SJSA1 (cell line): ENCODE measurements around the gene OMA1. TPM values are rescaled to one million over a fixed set of nuclear protein-coding genes. Genes with fewer than 3 reads are reported as not detected.
A peak's percentile ranks its signal among the peaks of the same experiment; 100 is the strongest.
"Not testable (repeated sequence)": the region's sequence is repeated elsewhere in the genome, so short reads cannot be mapped to it uniquely, and the experiment has no call there.

ENCODE experiments used
- DNase-seq, 2 experiments: peaks; one replicate each; pipeline ENCODE4 v3.0.0-alpha.2; 2015 to 2020; ENCODE audit warnings: low spot score in 2 of 2, low read depth in 1 of 2
- H3K27ac ChIP-seq: fragments of 250-450 bp; sonication (Bioruptor Pico); 2 replicates; pipeline ENCODE4 v1.5.1; 2020; ENCODE audit warnings: mild to moderate bottlenecking, moderate library complexity
- H3K27me3 ChIP-seq: fragments of 250-450 bp; sonication (Bioruptor Pico); replicated peaks from 2 replicates; pipeline ENCODE4 v1.5.1; 2020; ENCODE audit warnings: mild to moderate bottlenecking, moderate library complexity
- H3K36me3 ChIP-seq: fragments of 250-450 bp; sonication (Bioruptor Pico); 2 replicates; pipeline ENCODE4 v1.5.1; 2020; ENCODE audit warnings: mild to moderate bottlenecking
- H3K4me1 ChIP-seq: fragments of 250-450 bp; sonication (Bioruptor Pico); replicated peaks from 2 replicates; pipeline ENCODE4 v1.6.1; 2021; ENCODE audit warnings: mild to moderate bottlenecking
- H3K4me3 ChIP-seq: fragments of 250-450 bp; sonication (Bioruptor Pico); 2 replicates; pipeline ENCODE4 v1.5.1; 2020; ENCODE audit warnings: mild to moderate bottlenecking
- H3K9me3 ChIP-seq: fragments of 250-450 bp; sonication (Bioruptor Pico); replicated peaks from 2 replicates; pipeline ENCODE4 v1.5.1; 2020; ENCODE audit warnings: mild to moderate bottlenecking
- total RNA-seq: library from RNA; depleted of rRNA; stranded (reverse); fragments of >200 nt; shearing (Covaris generic); gene quantifications from 2 replicates; pipeline ENCODE4 v1.2.3, GENCODE V29; 2014

Gene OMA1
- total RNA-seq, 1 experiment from 2014 or later = 11.5 TPM

DNA sequence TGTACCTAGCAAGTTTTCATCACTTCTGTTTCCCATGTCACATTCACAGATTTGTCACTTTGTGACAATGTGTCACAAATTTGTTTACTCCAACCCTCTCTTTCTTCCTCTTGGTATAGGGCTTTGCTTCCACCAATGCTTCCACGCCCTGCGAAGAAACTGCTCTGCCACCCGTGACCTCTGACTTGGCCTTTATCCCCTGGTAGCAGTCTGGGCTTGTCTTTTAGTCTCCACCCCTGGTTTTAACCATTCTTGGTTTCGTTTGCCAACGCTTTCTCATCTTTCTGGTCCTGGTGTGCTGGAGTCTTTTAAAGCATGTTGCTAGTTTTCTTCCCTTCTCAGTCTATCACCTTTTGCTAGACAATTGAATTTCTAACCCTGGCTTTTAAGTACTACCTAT, 22.4 kb upstream of the OMA1 start:
- Histone ChIP-seq H3K9me3 (no peaks in the 10 kb centered on the region), H3K27ac (no peak overlapping the region), H3K36me3 (no peaks in the 10 kb centered on the region), H3K27me3 (peaks cover 3% of the 10 kb centered on the region), H3K4me3 (no peak overlapping the region), H3K4me1 (no peaks in the 10 kb centered on the region)
- no peak for DNase-seq

DNA sequence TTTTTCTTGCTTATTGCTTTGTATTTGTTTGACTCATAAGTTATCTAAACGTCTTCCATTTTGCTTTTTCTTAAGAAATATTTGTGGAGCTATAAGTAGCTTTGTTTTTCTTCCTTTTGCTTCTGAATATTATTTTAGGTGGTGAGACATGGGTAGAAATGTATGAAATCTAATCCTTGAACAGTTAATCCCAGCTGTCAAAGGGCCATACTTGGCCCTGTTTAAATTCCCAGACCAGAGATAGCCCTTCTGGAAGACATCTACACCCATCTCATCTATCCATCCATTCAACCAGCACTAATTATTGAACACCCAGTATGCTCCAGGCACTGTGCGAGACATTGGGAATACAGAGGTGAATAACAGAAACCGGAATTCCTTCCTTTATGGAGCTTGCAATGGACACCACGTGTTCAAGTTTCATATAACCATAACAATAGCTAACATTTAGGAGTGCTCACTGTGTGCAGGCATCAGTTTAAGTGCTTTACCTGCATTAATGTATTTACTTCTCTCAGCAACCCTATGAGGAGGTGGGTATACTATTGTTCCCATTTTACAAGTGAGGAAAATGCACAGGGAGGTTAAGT, 21.8 kb upstream of the OMA1 start:
- DNase-seq = no peak
- H3K36me3 ChIP-seq = no peaks in the 10 kb centered on the region
- H3K27me3 ChIP-seq = peaks cover 3% of the 10 kb centered on the region
- H3K27ac ChIP-seq = no peak overlapping the region
- H3K4me1 ChIP-seq = no peaks in the 10 kb centered on the region
- H3K4me3 ChIP-seq = no peak overlapping the region
- no peaks in the 10 kb centered on the region for H3K9me3 ChIP-seq

DNA sequence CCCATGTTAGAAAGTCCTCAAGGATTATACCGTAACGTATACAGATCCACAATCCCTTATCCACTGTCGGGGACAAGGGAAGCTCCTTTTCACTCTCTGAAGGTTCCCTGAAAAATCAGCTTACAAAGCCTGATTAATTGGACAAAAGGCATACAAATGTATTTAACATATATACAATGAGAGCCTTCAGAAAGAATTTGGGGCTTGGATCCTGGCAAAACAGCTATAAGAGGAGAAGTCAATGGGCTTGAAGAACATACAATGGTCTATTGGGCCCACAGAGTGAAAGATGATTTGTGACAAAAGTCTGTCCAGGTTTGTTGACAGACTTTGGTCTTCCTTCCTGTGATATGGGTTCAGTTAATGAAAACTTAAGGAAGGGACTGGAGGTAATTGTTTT, 19.8 kb upstream of the OMA1 start:
- no peaks in the 10 kb centered on the region; the same call in 1 of the 2 replicates for H3K27me3 ChIP-seq
- no peaks in the 10 kb centered on the region for H3K36me3 ChIP-seq
- no peaks in the 10 kb centered on the region for H3K4me1 ChIP-seq
- H3K9me3 ChIP-seq = no peaks in the 10 kb centered on the region
- no peak overlapping the region for H3K27ac ChIP-seq
- no peak overlapping the region for H3K4me3 ChIP-seq
- DNase-seq = no peak

DNA sequence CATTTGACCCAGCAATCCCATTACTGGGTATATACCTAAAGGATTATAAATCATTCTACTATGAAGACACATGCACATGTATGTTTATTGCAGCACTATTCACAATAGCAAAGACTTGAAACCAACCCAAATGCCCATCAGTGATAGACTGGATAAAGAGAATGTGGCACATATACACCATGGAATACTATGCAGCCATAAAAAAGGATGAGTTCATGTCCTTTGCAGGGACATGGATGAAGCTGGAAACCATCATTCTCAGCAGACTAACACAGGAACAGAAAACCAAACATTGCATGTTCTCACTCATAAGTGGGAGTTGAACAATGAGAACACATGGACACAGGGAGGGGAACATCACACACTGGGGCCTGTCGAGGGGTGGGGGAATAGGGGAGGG, 17.2 kb upstream of the OMA1 start:
- not testable (repeated sequence) for H3K9me3 ChIP-seq, DNase-seq, H3K4me3 ChIP-seq

DNA sequence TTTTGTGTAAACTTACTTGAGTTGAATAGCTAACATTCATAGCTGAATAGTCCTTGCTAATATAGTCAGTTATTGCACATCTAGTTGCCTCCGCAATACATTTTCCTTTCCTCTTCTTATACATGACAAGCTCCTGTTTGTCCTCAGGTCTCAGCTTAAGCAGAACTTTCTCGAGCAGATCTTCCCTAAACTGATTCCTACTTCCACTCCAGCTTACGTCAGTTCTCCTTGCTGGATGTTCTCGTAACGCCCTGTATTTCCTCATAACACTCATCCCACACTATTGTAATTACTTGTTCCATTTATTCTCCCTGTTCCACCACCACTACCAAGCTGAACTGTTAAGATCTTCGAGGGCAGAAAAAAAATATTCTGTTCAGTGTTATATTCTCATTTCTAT, 15.1 kb upstream of the OMA1 start:
- H3K27ac ChIP-seq = no peak overlapping the region
- no peaks in the 10 kb centered on the region for H3K9me3 ChIP-seq
- H3K4me3 ChIP-seq = no peak overlapping the region
- no peaks in the 10 kb centered on the region for H3K4me1 ChIP-seq
- no peak for DNase-seq
- no peaks in the 10 kb centered on the region; the same call in 1 of the 2 replicates for H3K27me3 ChIP-seq
- no peaks in the 10 kb centered on the region for H3K36me3 ChIP-seq

More for the DNA sequence above, 17.2 kb upstream of the OMA1 start:
- not testable (repeated sequence) for H3K4me1 ChIP-seq, H3K27me3 ChIP-seq, H3K27ac ChIP-seq, H3K36me3 ChIP-seq

DNA sequence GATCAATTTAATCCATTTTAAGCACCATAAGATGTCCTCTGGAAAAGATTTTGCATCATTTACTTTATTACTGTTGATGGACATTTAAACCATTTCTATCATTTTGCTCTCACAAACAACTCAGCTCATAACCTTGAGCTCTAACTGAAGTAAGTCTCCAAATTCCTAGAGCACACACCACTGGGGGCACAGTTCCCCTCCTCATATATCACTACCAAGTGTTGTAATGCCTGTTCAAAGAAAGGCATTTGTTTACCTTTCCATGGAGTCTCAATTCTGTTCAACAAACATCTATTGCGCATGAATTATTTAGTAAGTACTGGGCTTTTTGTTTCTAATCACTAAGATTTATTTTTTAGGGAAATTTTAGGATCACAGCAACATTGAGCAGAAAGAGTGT, 8.9 kb upstream of the OMA1 start:
- Histone ChIP-seq H3K9me3 (no peaks in the 10 kb centered on the region), H3K27ac (no peak overlapping the region), H3K4me3 (no peak overlapping the region), H3K27me3 (no peaks in the 10 kb centered on the region), H3K36me3 (no peaks in the 10 kb centered on the region), H3K4me1 (no peaks in the 10 kb centered on the region)
- no peak for DNase-seq

DNA sequence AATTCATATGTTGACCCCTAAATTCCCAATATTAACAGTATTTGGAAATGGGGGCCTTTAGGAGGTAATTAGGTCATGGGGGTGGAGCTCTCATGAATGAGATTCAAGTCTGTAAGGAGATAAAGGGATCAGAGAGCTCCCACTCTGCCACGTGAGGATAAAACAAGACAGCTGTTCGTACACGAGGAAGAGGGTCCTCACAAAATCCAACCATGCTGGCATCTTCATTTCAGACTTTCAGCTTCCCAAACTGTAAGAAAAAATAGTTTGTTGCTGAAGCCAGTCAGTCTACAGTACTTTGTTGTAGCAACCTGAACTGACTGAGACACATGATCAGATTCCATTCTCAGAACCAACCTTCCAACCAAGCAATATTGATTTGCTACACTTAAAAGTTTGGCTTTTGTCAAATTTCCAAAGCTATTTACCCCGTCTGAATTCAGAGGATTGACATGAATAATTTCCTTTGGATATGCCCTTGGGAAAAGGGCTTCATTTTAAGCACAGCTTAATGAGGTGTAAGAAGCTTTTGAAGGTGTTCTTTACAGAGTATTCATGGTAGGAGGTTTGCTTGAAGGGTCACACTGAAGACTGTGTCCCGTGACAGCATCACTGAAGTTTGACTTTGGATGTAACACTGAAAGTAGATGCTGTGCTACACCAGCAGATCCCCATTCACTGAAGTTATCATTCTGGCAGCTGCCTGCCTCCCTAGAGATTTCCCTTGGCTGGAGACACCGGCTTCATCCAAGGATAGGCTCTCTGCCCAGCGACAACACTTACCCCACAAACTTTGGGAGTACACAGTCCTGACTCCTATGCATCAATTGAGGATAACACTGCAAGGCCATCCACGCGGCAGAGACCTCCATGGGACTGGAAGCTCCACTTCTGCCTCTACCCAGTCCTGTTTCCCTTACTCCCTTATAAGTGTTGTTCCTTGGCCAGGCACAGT, 4.9 kb upstream of the OMA1 start:
- H3K36me3 ChIP-seq = no peaks in the 10 kb centered on the region
- no peaks in the 10 kb centered on the region for H3K9me3 ChIP-seq
- H3K27me3 ChIP-seq = no peaks in the 10 kb centered on the region
- H3K4me3 ChIP-seq = no peak overlapping the region
- DNase-seq = no peak
- peaks cover 4% of the 10 kb centered on the region; the same call in 1 of the 2 replicates for H3K4me1 ChIP-seq
- H3K27ac ChIP-seq = no peak overlapping the region

DNA sequence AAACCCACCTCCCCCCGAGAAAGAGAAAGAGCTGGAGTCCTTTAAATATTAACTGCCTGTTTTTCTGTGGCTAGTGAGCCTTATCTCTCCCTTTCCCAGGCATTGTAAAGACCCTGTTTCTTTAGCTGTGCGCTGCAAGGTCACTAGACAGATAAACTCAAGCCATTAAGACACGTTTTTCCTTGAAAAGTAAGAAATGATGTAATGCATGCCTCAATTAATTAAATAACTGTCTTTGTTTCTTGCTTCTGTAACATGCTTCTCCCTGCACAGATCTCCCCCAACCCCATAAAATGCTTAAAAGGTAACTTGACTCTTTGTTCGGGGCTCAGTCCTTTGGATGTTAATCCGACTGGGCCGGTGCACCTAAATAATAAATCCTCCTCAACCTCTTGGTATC, 2.8 kb upstream of the OMA1 start:
- not testable (repeated sequence) for H3K4me3 ChIP-seq, H3K36me3 ChIP-seq, H3K27me3 ChIP-seq, H3K27ac ChIP-seq, H3K9me3 ChIP-seq, DNase-seq
- H3K4me1 ChIP-seq = peaks cover 12% of the 10 kb centered on the region; the same call in 1 of the 2 replicates

DNA sequence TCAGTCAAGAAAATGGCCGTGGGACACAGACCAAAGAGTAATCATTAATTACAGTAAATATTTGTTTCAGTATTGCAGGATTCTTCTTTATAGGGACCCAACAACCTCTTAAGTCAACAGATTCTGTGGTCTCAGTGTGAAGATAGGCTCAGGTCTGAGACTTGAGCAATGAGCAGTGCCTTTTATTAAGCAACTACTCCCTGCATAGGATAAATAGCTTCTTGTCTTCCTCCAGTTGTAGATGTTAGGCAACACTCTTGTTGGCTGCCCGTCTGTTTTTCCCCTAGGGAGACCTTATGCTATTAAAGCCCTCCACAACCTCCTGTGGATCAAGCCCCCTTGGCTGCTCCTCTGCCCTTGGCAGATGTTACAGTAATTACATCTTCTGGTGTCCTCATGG, 1.8 kb upstream of the OMA1 start:
- no peaks in the 10 kb centered on the region for H3K9me3 ChIP-seq
- DNase-seq = no peak
- no peak overlapping the region for H3K4me3 ChIP-seq
- H3K27me3 ChIP-seq = no peaks in the 10 kb centered on the region
- H3K36me3 ChIP-seq = no peaks in the 10 kb centered on the region
- peaks cover 12% of the 10 kb centered on the region; the same call in 1 of the 2 replicates for H3K4me1 ChIP-seq
- H3K27ac ChIP-seq = no peak overlapping the region

DNA sequence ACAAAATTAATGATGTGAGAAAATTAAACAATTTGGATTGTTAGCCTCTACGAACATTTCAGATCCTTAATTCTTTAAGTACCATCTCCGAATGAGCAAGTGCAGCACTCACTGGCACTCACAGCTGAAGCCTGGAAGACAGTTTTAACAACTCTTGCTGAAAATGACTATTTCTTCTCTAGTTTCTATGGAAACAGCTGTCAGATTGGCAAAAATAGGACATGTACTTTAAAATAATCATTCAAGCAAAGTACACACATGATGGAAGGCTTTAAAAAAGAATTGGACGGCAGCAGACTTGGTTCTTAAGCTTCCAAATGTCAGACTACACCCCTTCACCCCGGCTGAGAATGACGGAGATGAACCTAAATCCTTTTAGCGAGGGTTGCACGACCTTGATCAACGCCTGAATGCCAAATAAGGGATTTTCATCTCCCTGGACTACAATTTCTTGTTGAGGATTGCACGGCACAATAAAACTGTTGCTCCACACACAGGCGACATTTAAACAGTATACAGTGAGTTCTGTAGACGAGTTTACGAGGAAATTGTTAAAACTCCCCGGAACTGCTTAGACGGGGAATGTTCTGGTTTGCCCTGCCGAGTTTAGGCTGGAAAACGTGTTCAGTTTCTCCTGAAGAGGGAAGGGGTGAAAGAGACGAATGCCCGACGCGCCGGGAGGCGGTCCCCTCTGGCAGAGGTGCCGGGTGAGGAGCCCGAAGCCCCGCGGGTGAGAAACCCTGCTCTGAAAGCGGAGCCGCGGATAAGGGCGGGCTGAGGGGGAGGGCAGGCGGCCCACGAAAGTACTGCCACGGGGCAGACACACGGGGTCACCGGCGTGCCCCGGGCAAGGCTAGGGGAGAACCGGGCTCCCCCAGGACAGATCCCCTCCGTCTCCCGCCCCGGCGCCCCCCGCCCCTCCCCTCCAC, 671 bp downstream of the OMA1 start:
- peak overlapping the region; percentile 62 for H3K4me3 ChIP-seq
- no peaks in the 10 kb centered on the region for H3K36me3 ChIP-seq
- no peaks in the 10 kb centered on the region for H3K9me3 ChIP-seq
- H3K4me1 ChIP-seq = peaks cover 12% of the 10 kb centered on the region; the same call in 1 of the 2 replicates
- H3K27me3 ChIP-seq = no peaks in the 10 kb centered on the region
- H3K27ac ChIP-seq = peak overlapping the region; percentile 79
- peak; percentile 69 to 73 for DNase-seq

DNA sequence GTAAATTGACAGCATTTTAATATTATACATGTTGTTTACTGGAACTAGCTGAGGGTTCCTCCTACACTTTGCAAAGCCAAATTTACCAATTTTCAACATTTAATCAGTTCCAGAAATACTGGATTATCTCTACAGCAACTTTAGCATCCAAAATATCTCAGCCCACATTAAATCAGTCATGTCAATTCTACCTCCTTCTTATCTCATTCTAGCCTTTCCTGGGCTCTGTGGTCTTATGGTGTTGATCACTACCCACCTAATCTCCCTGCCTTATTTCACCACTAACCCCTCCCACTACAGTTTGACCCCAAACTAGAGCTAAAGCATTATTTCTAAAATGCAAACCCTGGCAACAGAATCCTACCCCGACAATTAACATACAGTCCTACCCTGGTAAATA, 3.3 kb downstream of the OMA1 start:
- no peaks in the 10 kb centered on the region for H3K27me3 ChIP-seq
- H3K9me3 ChIP-seq = no peaks in the 10 kb centered on the region
- H3K4me1 ChIP-seq = peaks cover 12% of the 10 kb centered on the region; the same call in 1 of the 2 replicates
- no peaks in the 10 kb centered on the region for H3K36me3 ChIP-seq
- H3K4me3 ChIP-seq = no peak overlapping the region
- no peak for DNase-seq
- no peak overlapping the region for H3K27ac ChIP-seq

DNA sequence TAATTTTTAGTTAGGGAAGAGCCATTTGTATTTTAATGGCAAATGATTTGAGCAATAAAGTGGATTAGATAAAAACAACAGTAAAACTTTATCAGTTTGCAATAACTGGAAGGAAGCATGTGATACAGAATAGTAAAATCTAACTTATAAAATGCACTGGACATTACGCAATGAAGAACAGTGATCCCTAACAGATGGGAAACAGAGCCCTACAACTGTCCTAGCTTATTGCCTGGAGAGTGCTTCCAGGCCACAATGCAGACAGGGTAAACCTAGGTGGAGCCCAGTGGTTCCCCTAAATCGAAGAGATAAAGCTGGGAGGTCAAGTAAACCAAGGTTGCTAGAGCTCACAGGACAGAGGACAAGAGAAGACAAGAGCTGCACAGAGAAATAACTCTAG, 7.0 kb downstream of the OMA1 start:
- Histone ChIP-seq H3K4me3 (no peak overlapping the region), H3K27me3 (no peaks in the 10 kb centered on the region), H3K9me3 (no peaks in the 10 kb centered on the region), H3K27ac (no peak overlapping the region), H3K4me1 (no peaks in the 10 kb centered on the region), H3K36me3 (no peaks in the 10 kb centered on the region)
- DNase-seq = no peak

DNA sequence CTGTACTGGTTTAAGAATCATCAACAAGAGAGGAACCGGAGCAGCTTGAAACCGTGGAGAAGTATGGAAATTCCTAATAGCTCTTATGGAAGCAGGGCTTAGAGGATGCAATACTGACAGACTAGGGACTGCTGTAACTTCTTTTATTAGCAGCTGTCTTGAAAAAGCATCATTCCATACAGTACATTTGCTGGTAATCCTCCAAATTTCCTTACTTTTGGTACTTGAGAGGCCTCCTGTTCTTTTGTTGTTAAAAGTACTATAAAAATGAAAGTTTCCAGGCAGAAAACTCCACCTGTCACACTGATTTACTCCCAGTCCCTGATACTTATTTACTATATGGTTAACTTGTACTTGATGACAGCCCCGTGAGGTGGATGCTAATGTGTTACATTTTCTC, 7.7 kb downstream of the OMA1 start:
- no peaks in the 10 kb centered on the region for H3K36me3 ChIP-seq
- no peaks in the 10 kb centered on the region for H3K27me3 ChIP-seq
- H3K4me3 ChIP-seq = no peak overlapping the region
- no peaks in the 10 kb centered on the region for H3K9me3 ChIP-seq
- H3K4me1 ChIP-seq = no peaks in the 10 kb centered on the region
- H3K27ac ChIP-seq = no peak overlapping the region
- no peak for DNase-seq
